GM18502 (cell line): ENCODE measurements around the gene TOX2.

Experiments
- ATAC-seq: cut with Tn5 transposase; IDR thresholded peaks from one replicate; pipeline ENCODE4 v1.9.1; 2021; ENCODE audit warnings: mild to moderate bottlenecking; ENCODE audit not compliant: unreplicated experiment, poor library complexity

The TOX2 gene

DNA sequence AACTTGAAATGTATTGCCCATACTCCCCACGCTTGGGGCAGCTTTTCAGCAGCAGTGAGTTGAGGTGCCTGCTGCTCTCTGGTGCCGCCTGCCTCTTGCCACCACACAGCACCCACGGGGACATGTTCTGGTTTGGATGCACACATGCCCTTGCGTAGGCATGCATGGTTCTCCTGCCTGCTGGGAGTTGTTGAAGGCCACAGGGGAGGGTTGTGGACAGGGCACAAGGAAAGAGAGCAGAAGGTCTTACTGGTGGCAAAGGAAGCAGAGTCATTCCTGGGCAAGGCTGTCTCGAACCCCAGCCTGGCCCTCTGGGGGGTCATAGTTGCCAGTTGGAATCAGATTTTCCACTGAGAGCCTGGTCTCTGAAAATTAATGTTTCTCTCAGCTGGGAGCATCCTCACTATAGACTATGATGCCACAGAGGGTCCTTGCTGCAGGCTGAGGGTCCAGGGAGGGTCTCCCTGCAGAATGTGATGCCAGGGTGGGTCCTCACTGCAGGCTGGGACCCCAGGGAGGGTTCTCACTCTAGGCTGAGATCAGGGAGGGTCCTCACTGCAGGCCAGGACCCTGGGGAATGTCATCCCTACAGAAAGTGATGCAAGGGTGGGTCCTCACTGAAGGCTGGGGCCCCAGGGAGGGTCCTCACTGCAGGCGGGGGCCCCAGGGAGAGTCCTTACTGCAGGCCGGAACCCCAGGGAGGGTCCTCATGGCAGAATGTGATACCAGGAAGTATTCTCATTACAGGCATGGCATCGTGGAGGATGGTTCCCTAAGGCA, 59.2 kb downstream of the TOX2 start:
- no peak for ATAC-seq

DNA sequence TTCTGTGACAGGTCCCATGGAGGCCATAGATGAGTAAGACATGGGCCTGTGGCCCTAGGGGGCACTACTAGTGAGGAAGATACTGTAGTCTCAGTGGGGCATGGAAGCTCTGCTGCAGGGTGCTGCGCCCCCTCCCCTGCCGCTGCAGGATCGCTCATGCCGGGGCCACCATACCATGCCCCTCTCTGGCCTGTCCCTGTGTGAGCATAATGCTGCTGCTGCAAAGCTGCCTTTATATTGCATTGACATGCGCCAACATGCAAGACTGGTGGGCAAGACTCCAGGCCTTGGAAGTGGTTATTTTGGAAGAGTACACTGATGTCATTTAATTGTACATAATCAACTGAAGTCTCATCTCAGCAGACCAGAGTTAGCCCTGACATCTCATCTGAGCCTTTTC, 60.0 kb downstream of the TOX2 start:
- no peak for ATAC-seq

DNA sequence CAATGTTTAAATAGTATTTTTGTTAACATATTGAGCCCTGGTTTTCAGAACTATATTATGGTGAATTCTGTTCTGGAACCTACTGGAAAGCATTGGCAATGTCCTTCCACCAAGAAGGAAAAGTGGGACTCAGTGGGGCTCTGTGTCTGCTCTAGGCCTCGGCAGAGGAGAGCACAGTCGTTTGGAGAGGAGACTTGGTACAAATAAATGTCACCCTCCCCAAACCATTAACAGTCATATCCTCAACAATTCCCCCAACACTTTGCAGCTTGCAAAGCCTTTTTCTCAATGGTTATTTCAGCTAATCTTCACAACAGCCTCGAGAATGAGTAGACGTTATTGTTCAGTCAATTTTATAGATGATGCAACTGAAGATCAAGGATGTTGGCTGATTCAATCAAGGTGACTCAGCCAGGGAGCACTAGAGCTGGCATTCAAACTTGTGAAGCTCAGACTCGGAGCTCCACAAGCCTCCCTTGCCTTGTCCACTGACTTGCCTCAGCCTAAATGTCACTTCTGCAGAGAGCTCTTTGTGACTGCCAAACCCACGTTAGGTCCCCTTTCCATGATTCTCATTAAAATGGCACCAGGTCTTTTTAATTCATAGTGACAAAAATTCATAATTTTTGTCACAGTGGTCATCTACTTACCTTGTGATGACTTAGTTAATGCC, 60.6 kb downstream of the TOX2 start:
- no peak for ATAC-seq

DNA sequence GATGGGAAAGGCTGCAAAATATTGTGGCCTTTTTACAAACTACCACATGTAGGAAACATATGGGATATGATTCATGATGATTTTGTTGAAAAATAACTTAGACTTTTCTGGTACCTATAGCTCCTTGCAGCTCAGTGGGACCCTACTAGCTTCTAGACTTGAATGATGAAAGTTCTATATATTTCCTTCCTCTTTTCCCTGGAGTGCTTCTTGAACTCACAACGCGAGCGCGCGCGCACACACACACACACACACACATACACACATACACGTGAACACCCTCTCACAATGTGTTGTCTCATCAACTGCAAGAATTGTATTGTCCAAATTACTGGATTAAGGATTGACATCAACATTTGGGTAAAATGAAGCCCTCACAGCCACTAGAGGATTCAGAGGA, 61.9 kb downstream of the TOX2 start:
- no peak for ATAC-seq

DNA sequence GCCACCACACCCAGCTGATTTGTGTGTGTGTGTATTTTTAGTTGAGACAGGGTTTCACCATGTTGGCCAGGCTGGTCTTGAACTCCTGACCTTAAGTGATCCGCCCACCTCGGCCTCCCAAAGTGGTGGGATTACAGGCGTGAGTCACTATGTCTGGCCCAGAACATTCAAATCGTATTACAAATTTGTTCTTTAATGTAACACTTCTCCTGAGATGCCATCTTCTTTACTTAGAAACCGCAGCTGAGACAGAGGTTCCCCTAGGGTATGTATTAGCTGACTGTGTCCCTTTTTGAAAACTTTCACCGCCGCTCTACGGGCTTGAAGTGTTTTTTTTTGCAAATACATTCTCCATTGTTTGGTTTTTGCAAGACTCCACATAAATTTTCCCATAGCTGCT, 62.6 kb downstream of the TOX2 start:
- ATAC-seq, result no peak

DNA sequence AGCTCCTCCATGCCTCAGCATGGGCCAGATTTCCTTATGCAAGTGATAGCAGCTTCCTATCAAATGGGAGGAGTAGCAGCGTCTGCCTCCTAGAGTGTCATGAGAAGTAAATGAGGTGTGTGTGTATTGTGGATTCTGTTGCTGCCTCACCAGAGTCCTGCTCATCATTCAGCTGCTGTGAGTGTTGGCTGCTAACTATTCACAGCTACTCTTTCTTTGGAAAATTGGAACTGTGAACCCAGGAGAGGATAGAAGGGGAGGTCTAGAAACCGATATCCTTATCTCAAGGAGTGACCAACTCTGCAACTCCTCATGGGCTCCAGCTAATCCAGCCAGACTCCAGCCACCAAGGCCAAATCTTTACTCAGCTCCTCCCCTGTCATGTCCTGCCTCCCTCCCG, 63.3 kb downstream of the TOX2 start:
- ATAC-seq, result no peak

DNA sequence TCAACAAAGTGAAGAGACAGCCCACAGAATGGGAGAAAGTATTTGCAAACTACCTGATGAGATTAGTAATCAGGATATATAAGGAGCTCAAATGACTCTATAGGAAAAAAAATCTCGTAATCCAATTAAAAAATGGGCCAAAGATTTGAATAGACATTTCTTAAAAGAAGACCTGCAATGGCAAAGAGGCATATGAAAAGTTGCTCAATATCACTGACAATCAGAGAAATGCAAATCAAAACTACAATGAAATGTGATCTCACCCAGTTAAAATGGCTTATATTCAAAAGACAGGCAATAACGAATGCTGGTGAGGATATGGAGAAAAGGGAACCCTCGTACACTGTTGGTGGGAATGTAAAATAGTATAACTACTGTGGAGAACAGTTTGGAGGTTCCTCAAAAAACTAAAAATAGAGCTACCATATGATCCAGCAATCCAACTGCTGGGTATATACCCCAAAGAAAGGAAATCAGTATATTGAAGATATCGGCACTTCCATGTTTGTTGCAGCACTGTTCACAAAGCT, 65.0 kb downstream of the TOX2 start:
- no peak for ATAC-seq

DNA sequence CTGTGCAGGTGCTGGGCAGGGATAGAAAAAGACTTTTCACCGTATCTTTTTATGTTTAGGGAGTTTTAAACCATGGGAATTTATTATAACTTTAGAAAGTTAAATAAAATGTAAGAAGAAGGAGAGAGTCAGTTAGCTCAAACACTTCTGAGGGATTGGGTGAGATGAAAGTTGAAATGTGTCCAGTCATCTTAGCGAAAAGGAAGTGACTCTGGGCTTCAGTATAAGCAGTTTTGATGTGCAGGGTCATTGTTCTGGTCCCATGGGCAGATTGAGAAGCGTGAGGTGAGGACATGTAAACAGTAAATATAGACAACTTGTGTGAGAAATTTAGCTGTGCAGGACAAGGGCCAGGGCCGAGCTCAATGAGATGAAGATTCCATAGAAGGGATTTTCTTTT, 66.9 kb downstream of the TOX2 start:
- no peak for ATAC-seq

DNA sequence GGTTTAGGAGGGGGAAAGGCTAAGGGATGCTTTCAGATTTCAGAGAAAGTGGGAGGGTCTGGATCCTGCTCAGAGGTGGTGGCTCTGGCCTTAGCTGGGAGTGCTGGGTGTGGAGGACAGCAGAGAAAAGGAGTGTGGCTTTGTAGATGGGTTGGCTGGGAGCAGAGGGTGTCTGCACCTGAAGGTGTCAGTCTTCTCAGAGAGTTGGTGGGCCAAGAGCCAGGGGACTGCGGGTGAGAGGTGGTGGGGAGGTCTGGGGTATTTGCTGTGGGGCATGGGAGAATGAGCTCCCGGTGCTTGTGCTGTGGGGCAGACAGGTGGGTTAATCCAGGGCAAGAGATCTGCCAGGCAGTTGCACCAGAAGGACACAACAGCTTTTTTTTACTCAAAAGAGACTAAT, 67.4 kb downstream of the TOX2 start:
- no peak for ATAC-seq

DNA sequence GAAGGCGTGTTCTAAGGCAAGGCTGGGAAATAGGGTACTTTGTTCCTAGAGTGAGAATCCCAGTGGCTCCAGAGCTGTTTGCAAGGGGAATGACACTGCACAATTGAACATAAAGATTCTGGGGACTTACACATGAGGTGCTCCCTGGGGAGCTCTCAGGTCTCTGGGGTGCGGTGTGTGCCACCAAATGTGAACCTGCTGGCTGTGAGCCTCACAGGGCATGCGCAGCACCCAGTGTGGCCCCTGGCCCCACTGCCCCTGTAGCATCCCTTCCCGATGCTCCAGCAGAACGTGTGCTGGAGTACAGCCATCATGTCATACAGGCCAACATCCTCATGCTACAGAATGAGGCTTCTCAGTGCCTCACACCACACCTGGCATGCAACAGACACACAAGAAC, 68.2 kb downstream of the TOX2 start:
- no peak for ATAC-seq

DNA sequence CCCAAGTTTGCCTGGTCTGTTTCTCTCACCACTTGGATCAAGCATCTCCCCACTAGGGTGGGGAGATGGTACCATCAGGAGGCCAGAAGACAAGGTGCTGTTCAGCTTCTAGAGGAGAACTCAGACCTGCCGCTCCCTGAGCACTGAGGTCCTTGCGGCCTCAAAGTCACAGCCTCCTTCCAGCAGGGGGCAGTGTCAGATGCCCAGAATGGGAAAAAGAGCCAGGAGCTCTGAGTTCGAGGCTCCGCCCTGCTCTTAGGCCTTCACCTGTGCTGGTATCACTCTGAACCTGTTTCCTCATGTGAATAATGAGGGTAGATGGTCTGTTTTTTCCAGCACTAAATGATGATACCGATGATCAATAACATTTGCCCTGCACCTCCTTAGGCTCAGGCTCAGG, 68.7 kb downstream of the TOX2 start:
- ATAC-seq, result no peak

DNA sequence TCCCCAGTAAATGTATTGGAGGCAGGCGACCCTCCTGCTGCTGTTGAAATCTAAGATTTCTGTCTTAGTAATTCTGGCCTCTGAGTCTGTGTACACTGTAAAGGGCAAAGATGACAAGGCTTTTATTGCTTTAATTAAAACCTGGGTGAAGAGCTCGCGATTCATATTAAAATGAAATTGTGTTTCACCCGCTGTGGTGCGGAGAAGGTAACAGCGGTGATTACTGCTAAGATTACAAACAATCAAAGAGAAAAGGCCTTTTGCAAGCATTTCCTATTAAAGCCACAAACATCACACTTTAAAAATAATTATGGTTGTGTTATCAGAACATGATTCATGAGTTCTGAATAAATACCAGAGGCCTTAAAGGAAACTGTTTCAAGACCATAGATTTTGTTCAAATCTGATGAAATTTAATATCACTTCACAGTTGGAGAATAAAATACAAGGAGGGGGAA, 69.3 kb downstream of the TOX2 start:
- ATAC-seq, result no peak

DNA sequence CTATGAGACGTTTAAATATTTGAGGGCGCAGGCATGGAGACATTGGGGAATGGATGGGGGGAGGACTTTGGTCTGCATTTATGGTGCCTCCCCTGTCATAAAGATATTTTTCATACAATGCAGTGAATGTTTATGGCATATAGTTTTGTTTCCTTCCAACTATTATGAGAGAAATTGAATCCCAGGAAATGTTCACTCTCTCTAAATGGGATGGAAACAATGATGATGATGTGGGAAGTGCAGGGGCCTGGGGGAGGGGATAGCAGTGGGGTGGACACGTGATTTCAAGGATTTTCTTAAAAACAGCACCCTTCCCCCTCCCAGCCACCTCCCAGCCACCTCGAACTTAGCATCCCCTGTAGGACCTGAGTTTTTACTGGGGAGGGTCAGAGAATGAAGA, 69.9 kb downstream of the TOX2 start:
- ATAC-seq, result no peak

DNA sequence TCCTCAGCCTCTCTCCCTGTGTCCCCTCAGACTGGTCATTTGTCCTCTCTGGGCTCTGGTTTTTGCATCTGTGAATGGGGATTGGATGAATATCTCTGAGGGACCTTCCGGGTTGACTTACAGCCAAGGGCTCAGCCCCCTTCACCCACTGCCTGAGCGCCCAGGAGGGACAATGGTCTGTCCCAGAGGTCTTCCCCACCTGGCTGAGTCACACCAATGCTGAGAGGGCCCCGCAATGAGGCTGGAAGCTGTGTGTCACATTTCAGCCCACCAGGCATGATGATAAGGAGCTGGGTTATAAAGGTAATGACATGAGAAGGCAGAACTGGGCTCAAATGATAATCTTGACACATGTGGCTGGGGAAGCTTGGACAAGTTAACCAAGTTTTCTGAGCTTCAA, 70.5 kb downstream of the TOX2 start:
- ATAC-seq, result no peak

DNA sequence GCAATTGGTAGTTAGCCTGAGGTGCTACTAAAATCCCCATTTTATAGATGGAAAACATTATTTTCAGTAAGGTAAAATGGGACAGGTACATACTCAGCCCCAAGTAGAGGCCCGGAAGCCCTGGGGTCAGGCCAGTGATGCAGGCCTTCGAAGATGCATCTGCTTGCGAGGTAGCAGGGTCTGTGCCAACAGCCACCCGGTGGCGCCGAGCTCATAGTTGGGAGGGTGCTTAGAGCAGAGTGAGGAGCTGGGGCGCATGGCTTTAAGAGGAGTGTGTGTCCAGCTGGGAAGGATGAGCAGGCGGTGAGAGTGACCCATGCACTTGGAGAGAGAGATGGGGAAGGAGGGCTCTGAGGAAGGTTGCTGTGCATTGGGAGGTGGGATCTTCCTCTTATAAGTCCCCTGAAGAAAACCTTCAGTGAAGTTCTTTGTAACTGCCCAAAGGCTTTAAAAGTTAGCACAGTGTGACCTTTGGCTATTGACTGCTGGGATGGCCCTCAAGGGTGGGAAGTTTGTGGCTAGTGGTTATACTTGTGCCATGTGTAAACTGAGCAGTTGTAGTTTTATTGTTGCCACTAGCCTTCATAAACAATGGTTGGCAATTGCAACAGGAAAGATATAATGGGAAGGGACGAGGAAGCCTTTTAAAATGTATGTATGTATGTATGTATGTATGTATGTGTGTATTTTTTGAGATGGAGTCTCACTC, 71.1 kb downstream of the TOX2 start:
- ATAC-seq, result no peak

DNA sequence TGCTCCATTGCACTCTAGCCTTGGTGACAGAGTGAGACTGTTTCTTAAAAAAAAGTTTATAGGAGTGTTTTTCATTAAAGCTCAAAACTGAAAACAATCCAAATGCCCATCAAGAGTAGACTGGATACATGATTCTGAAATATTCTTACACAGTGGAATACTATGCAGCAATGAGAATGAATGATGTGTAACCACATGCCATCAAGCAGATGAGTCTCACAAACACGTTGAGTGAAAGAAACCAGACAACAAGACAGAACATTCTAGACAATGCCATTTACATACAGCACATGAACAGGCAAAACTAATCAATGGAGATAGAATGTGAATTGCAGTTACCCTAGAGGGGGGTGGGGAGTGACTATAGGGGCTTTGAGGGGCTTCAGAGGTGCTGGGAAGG, 72.4 kb downstream of the TOX2 start:
- ATAC-seq, result no peak

DNA sequence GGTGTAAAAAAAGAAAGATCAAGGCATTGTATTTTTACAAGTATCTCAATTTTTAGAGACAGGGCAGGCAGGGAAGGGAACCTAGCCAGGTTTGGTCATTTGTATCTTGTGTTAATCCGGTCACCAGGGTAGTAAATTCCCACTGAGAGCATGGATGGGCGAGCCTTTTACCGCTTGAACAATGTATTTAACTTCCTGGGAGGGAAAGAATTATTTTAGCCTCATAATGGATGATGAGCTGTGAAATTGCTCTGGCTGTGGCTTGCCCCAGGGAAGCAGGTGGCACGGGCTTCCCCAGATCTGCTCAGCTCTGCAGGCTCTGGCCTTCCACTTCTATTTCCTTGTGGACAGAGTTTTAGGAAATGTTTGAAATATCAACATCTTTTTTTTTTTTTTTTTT, 72.9 kb downstream of the TOX2 start:
- ATAC-seq, result no peak

DNA sequence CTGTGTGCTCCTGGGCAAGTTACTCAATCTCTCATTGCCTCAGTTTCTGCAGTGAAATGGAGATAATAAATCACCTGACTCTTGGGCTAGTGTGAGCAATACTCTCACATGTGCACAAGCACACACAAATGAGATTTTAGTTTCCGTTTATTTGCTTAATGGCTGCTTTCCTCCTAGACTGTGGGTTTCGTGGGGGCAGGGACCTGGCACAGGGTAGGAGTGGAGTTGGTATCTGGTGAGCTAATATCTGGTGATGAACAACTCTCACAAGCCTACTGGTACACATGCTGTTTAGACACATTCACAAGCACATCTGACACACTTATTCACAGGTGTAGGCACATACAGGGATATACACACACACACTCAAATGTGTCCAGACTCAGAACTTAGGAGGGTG, 73.8 kb downstream of the TOX2 start:
- ATAC-seq, result no peak

DNA sequence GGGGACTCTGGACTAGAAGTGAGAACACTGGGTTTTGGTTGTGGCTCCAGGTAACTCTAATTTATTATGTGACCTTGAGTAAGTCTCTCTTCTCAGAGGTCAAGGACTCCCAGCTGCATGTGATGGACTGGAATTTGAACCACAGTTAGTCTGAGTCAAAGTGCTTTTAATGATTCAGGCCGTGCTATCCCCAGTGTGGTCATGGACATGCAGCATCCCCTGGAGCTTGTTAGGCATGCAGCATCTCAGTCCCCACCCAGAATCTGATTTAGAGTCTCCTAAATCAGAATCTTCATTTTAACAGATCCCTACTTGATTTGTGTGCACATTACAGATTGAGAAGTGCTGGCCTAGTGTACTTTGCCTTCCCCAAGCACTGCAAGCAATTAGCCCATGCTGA, 74.2 kb downstream of the TOX2 start:
- no peak for ATAC-seq

DNA sequence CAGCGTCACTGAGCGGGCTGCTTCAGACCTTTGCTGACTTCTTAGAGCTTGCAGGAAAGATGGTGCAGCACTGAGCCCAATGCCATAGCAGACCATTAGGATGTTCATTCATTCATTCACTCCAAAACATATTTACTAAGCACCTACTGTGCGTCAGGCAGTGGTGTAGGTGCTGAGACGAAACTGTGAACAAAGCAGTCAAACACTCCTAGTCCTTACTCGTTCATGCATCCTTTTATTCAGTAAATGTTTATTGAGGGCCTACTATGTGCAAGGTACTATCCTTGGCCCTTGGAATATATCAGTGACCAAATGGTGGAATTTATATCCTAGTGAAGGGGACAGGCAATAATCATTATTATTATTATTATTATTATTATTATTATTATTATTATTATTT, 76.6 kb downstream of the TOX2 start:
- no peak for ATAC-seq

DNA sequence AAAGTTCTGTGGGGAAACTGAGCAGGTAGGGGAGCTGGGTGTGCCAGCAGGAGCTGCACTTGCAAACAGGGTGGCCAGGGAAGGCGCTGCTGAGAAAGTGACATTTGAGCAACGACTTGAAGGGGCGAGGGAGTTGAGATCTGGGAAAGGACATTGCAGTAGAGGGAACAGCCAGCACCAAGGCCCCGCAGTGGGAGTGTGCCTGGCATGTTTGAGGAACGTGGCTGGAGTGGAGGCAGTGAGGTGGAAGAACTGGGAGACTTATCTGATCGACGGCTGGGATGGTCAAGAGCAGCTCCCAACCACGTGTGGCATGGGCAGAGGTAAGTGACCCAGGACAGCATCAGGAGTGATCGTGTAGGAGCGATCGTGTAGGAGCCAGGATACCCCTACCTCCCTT, 77.3 kb downstream of the TOX2 start:
- no peak for ATAC-seq
